ENCODE measurements around the gene NAPB.

NAPB gene

GRCh38 chr20:23399568-23400241, 21.6 kb downstream of the NAPB start:
- in situ Hi-C loops (cut with MboI; ENCODE audit: low pct_unique_long_range_greater_than_20kb, low sequenced_read_pairs, unreplicated experiment), result no loop called here
- TF ChIP-seq CTCF (IDR thresholded peaks at IDR 0.05; ENCODE audit: extremely low read depth, insufficient read depth, missing control alignments), result no peak
- no peak for DNase-seq (ENCODE audit: low spot score)

- in situ Hi-C loops (cut with MboI; ENCODE audit: low pct_unique_long_range_greater_than_20kb, low sequenced_read_pairs, unreplicated experiment), result no loop called here
- no peak for DNase-seq (ENCODE audit: low spot score)
- TF ChIP-seq CTCF (IDR thresholded peaks at IDR 0.05; ENCODE audit: extremely low read depth, insufficient read depth, missing control alignments), result no peak
These were observed 23.3 kb downstream of the NAPB start for GRCh38 chr20:23397961-23398360.

DNA sequence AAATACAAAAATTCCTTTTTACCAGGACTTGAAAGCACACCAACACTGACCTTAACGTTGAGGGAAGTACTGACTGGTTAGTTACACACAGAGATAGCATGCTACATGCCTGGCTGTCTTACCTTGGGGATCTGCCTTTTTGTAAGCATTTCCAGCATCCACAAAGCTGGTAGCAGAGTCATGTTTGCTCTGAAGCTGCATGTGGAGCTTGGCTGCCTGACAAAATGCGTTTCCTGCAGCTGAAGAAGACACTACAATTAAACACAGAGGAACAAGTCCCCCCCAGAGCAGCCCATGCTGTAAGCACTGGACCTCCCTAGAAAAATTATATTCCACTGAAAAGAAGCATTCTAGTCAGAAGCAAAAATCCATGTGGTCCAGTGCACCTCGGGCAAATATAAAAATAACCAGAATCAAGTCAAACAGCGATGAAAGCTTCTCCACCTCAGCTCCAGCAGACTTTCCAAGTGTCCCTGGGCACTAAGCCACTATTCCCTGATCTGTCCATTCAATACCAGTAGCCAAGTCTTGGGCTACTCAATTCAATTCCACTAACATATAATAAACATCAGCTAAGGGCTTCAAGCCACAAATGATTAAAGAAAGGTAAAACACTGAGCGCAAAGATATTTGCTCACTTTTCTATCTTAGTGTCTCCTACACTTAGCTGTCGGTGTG, 24.2 kb downstream of the NAPB start:
- TF ChIP-seq CTCF (IDR thresholded peaks at IDR 0.05; ENCODE audit: extremely low read depth, insufficient read depth, missing control alignments), result no peak
- in situ Hi-C loops (cut with MboI; ENCODE audit: low pct_unique_long_range_greater_than_20kb, low sequenced_read_pairs, unreplicated experiment), result no loop called here
- DNase-seq (ENCODE audit: low spot score), result no peak

- no peak for TF ChIP-seq CTCF (IDR thresholded peaks at IDR 0.05; ENCODE audit: extremely low read depth, insufficient read depth, missing control alignments)
- DNase-seq (ENCODE audit: low spot score), result no peak
- in situ Hi-C loops (cut with MboI; ENCODE audit: low pct_unique_long_range_greater_than_20kb, low sequenced_read_pairs, unreplicated experiment), result no loop called here
These were observed 27.1 kb downstream of the NAPB start for GRCh38 chr20:23393996-23394775.

GRCh38 chr20:23391707-23392310, 29.5 kb downstream of the NAPB start:
- in situ Hi-C loops (cut with MboI; ENCODE audit: low pct_unique_long_range_greater_than_20kb, low sequenced_read_pairs, unreplicated experiment), result no loop called here
- DNase-seq (ENCODE audit: low spot score), result no peak
- TF ChIP-seq CTCF (IDR thresholded peaks at IDR 0.05; ENCODE audit: extremely low read depth, insufficient read depth, missing control alignments), result no peak

DNA sequence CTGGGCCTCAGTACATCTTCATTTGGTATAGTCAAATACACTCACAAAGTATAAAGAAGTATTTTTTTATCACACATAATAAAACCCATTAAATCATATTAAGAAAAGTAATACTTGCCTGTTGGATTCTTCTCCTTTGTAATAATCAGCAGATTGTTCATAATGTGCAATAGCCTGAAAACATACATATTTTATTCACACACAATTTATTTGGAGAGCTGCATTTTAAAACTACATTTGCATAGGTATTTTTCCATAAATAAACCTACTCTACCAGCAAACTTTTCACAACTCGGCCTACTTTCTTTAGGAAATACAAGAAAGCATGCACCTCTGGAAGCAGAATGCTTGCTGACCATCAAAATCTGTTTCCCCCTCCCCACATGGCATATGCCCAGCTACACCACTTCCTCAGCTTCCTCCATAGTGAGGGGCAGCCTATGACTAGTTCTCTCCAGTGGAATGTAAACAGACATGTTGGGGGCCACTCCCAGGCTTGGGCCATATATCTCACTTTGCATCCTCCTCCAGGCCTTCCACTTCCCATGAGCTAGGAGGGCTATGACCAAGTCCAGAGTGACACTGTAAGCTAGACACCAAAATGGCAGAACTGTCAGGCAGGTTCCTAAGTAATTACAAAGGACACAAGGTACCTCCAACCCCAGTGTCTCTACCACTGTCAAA, 31.1 kb downstream of the NAPB start:
- DNase-seq (ENCODE audit: low spot score), result no peak
- TF ChIP-seq CTCF (IDR thresholded peaks at IDR 0.05; ENCODE audit: extremely low read depth, insufficient read depth, missing control alignments), result no peak
- in situ Hi-C loops (cut with MboI; ENCODE audit: low pct_unique_long_range_greater_than_20kb, low sequenced_read_pairs, unreplicated experiment), result no loop called here

Data from GM13977 (cell line).